A549 treated with DMSO at 1 μM for 4 hours (cell line): ENCODE measurements around the gene NKAP. TPM values are rescaled to one million over a fixed set of nuclear protein-coding genes. Genes with fewer than 3 reads are reported as not detected.

ENCODE experiments used
- total RNA-seq: library from RNA; stranded (reverse); fragments of 200-300 nt; extraction: Qiagen RNA extraction; gene quantifications from 5 replicates; pipeline ENCODE4 v1.2.3, GENCODE V29; 2022; ENCODE audit warnings: low read depth

NKAP gene
- total RNA-seq, result 5.8 to 9.5 TPM (median 8.0 TPM) in 5 replicates

DNA sequence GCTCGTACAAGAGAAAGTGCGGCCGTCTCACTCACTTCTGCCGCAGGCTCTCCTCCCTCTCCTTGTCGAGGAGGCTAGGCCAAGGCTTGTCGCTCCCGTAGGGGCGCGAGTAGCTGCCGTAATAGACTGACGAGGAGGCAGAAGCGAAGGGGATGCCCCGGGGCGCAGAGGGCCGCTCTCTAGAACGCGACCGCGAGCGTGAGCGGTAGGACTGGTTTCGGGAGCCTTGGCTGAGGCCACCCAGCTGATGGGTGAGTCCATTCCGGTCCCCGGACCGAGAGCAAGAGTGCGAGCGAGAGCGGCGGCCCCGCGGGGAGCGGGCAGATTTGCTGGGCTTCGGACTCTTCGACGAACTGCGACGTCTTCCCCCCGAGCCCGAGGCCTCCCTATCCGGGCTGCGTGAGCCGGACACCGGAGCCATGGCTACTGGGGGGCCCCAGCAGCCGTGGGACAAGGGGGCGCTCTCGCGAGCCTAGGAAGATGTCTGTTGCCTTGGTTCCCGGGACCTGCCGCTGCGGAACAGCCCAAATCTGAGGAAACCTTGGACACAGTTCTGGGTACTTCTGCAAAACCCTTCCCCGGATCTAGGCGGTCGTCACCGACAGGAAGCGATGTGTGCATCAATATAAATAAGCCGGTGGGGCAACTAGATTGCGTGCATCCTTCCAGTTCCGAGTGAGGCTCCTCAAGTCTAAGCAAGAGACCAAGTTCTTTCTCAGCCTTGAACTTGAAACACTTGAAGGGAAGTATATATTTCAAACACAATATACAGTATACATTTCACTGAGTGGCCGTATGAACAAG, at the start of gene NKAP:
NKAP (minus strand) TSS at position 567 of the 804 bp plus-strand sequence; CDS start at position 421, 146 bp downstream.

GRCh38 chrX:119895843-119896326, 47.7 kb downstream of the NKAP start, which contains the start of gene AKAP14:
Gene AKAP14 (plus strand): TSS chrX:119895893. CDS start chrX:119903224, 7,331 bp downstream.

DNA sequence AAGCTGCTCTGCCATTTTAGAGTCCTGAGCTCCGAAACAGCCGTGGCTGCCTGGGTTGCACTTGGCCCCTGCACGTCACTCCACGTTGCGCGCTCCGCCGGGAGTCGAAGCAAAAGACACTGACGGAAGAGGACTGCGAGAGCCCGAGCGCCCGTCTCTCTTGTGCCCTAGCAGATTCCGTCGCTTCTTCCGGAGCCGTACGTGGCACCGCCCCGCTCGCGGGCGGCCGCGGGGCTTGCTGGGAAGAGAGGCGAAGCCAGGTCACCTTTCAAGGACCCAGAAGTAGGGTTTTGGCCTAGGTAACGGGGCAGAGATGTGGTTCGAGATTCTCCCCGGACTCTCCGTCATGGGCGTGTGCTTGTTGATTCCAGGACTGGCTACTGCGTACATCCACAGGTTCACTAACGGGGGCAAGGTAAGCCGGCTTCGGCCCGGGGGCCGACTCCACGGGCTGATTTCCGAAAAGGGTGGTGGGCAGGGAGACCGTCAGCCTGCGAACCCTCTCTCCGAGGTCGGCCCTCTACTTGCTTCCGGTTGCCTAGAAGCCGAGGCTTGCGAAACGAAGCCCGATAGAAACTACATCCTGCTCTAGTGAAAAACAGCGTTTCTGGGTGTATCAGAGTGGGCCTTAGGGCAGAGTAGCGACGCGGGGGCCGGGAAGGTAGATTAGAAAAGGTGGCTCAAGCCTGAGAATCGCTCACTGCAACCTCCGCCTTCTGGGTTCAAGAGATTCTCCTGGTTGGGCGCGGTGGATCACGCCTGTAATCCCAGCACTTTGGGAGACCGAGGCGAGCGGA, 71.8 kb downstream of the NKAP start, which contains the start of the genes NDUFA1 and RNF113A:
NDUFA1 (plus strand) TSS at position 234 of the 797 bp plus-strand sequence; CDS start at position 314, 80 bp downstream.
RNF113A (minus strand) TSS at position 135 of the 797 bp plus-strand sequence; CDS start at position 15, 120 bp downstream.

Other genes with a start within 250 kb of the NKAP start
- 0.09 to 0.14 TPM (median 0.10 TPM) in 4 of 5 replicates, not detected in the other for gene SOWAHD, start 185.2 kb downstream of the NKAP start, total RNA-seq
- gene RPL39, start 152.1 kb downstream of the NKAP start, total RNA-seq, result 3,241 to 5,158 TPM (median 3,698 TPM) in 5 replicates
- gene UPF3B, start 90.8 kb downstream of the NKAP start, total RNA-seq, result 19.3 to 22.4 TPM (median 20.9 TPM) in 5 replicates
- gene RNF113A, start 72.0 kb downstream of the NKAP start, total RNA-seq, result 27.9 to 31.5 TPM (median 30.4 TPM) in 5 replicates
- gene NDUFA1, start 71.9 kb downstream of the NKAP start, total RNA-seq, result 226 to 314 TPM (median 239 TPM) in 5 replicates
- gene AKAP14, start 47.9 kb downstream of the NKAP start, total RNA-seq, result not detected in 5 replicates
- gene RHOXF2B, start 133.9 kb upstream of the NKAP start, total RNA-seq, result not detected in 5 replicates
- 0.12 TPM in 1 of 5 replicates, not detected in the others for gene RHOXF1, start 172.2 kb upstream of the NKAP start, total RNA-seq
- not detected in 5 replicates for gene RHOXF2, start 214.9 kb upstream of the NKAP start, total RNA-seq